GM12878 (cell line): ENCODE data around the gene SHH. TPM values are rescaled to one million over a fixed set of nuclear protein-coding genes. Genes with fewer than 3 reads are reported as not detected.

Experiments used
- BCL3 ChIP-seq: IDR thresholded peaks from 2 replicates; pipeline ENCODE4 v1.6.1; 2011; ENCODE audit warnings: borderline replicate concordance, low read depth, mild to moderate bottlenecking, moderate library complexity, low read length; ENCODE audit not compliant: insufficient read depth, poor library complexity, severe bottlenecking
- CREB1 ChIP-seq: IDR thresholded peaks from 2 replicates; pipeline ENCODE4 v1.6.1; 2012; ENCODE audit warnings: low read depth, mild to moderate bottlenecking, inconsistent platforms
- E2F8 ChIP-seq: fragments of 450-650 bp; IDR thresholded peaks from 2 replicates; pipeline ENCODE4 v1.6.1; 2018; ENCODE audit warnings: mild to moderate bottlenecking, low read depth, moderate library complexity; ENCODE audit not compliant: partially characterized antibody
- ELK1 ChIP-seq: IDR thresholded peaks from 2 replicates; pipeline ENCODE4 v1.6.1; 2012; ENCODE audit warnings: low read depth, low read length, improper control_type of control experiment
- FOXK2 ChIP-seq: fragments of 450-650 bp; IDR thresholded peaks from 2 replicates; pipeline ENCODE4 v1.6.1; 2017; ENCODE audit warnings: mild to moderate bottlenecking, moderate library complexity
- HCFC1 ChIP-seq: fragments of 150-350 bp; IDR thresholded peaks from 2 replicates; pipeline ENCODE4 v1.6.1; 2014; ENCODE audit warnings: low read length
- IRF4 ChIP-seq: IDR thresholded peaks from 2 replicates; pipeline ENCODE4 v1.6.1; 2011; ENCODE audit warnings: low read depth, low read length
- MTA2 ChIP-seq: fragments of 450-650 bp; IDR thresholded peaks from 2 replicates; pipeline ENCODE4 v1.6.1; 2016; ENCODE audit warnings: low read depth, mild to moderate bottlenecking, moderate library complexity
- MYB ChIP-seq: fragments of 150-350 bp; IDR thresholded peaks from 2 replicates; pipeline ENCODE4 v1.6.1; 2014; ENCODE audit warnings: mild to moderate bottlenecking, low read depth, low read length, borderline replicate concordance
- MYC ChIP-seq: IDR thresholded peaks from 2 replicates; pipeline ENCODE4 v1.6.1; 2011; ENCODE audit warnings: mild to moderate bottlenecking, low read length, moderate library complexity, inconsistent platforms; ENCODE audit not compliant: insufficient read depth, insufficient replicate concordance, insufficient read length, severe bottlenecking
- NFXL1 ChIP-seq: fragments of 450-650 bp; IDR thresholded peaks from 2 replicates; pipeline ENCODE4 v1.6.1; 2017; ENCODE audit warnings: antibody characterized with exemption, mild to moderate bottlenecking, borderline replicate concordance
- NR2C2 ChIP-seq: IDR thresholded peaks from 2 replicates; pipeline ENCODE4 v1.6.1; 2011; ENCODE audit warnings: borderline replicate concordance, low read depth; ENCODE audit not compliant: control insufficient read depth, insufficient read length
- NR2F1 ChIP-seq: fragments of 450-650 bp; conservative IDR thresholded peaks from 2 replicates; pipeline ENCODE4 v1.6.1; 2017; ENCODE audit warnings: mild to moderate bottlenecking
- PAX8 ChIP-seq: fragments of 450-650 bp; IDR thresholded peaks from 2 replicates; pipeline ENCODE4 v1.6.1; 2017; ENCODE audit warnings: mild to moderate bottlenecking, moderate library complexity
- SMARCA5 ChIP-seq: fragments of 450-650 bp; IDR thresholded peaks from 2 replicates; pipeline ENCODE4 v1.6.1; 2017; ENCODE audit warnings: mild to moderate bottlenecking
- SMC3 ChIP-seq: IDR thresholded peaks from 2 replicates; pipeline ENCODE4 v1.6.1; 2011; ENCODE audit warnings: low read length, improper control_type of control experiment, borderline replicate concordance
- SPI1 ChIP-seq: IDR thresholded peaks from 2 replicates; pipeline ENCODE4 v1.6.1; 2011; ENCODE audit warnings: low read depth, mild to moderate bottlenecking, low read length, moderate library complexity, borderline replicate concordance; ENCODE audit not compliant: insufficient read depth
- SREBF2 ChIP-seq: IDR thresholded peaks from 2 replicates; pipeline ENCODE4 v1.6.1; 2012; ENCODE audit warnings: mild to moderate bottlenecking, low read length
- STAT1 ChIP-seq: fragments of 450-650 bp; conservative IDR thresholded peaks from 2 replicates; pipeline ENCODE4 v1.6.1; 2014; ENCODE audit warnings: antibody characterized with exemption, mild to moderate bottlenecking
- USF1 ChIP-seq: IDR thresholded peaks from 2 replicates; pipeline ENCODE4 v1.6.1; 2011; ENCODE audit warnings: borderline replicate concordance, low read depth, mild to moderate bottlenecking, moderate library complexity, mixed read lengths, low read length; ENCODE audit not compliant: insufficient read depth; ENCODE audit errors: extremely low read length
- ZNF217 ChIP-seq: fragments of 450-650 bp; IDR thresholded peaks from 2 replicates; pipeline ENCODE4 v1.6.1; 2017; ENCODE audit warnings: antibody characterized with exemption, mild to moderate bottlenecking
- polyA plus RNA-seq, 11 experiments: library from polyadenylated mRNA; depleted of rRNA in 4 of 11; unstranded in 6 of 11; stranded (reverse) in 5 of 11; fragments of >200 nt; fragmentation: Nextera tagmentation in 4 of 11; fragmentation: Illumina TruSeq in 1 of 11; extraction: Ambion mirVana in 4 of 11; extraction: Trizol in 1 of 11; gene quantifications; 1 replicate in 1 of 11; 2 replicates in 10 of 11; pipeline versions ENCODE4 v1.2.1 to v1.2.3, GENCODE V29; 2011 to 2016; ENCODE audit warnings: inconsistent platforms in 2 of 11, missing spikeins in 2 of 11, low read depth in 1 of 11
- total RNA-seq, 4 experiments: library from RNA; depleted of rRNA in 3 of 4; stranded (reverse); fragments of >200 nt in 3 of 4; fragmentation: Illumina TruSeq in 1 of 4; extraction: Trizol in 1 of 4; gene quantifications; 2 replicates each; pipeline versions ENCODE4 v1.2.1 to v1.2.3, GENCODE V29; 2013 to 2021
- TF ChIP-seq, protein P1 (sequence below): fragments of 450-650 bp; IDR thresholded peaks from 2 replicates; pipeline ENCODE4 v1.6.1; 2017; ENCODE audit warnings: low read depth, mild to moderate bottlenecking, moderate library complexity

The SHH gene
- total and polyA plus RNA-seq, 10 of the 15 experiments (the other 5 are each of a cell fraction or from before 2014, with no cell fraction given) = not detected

DNA sequence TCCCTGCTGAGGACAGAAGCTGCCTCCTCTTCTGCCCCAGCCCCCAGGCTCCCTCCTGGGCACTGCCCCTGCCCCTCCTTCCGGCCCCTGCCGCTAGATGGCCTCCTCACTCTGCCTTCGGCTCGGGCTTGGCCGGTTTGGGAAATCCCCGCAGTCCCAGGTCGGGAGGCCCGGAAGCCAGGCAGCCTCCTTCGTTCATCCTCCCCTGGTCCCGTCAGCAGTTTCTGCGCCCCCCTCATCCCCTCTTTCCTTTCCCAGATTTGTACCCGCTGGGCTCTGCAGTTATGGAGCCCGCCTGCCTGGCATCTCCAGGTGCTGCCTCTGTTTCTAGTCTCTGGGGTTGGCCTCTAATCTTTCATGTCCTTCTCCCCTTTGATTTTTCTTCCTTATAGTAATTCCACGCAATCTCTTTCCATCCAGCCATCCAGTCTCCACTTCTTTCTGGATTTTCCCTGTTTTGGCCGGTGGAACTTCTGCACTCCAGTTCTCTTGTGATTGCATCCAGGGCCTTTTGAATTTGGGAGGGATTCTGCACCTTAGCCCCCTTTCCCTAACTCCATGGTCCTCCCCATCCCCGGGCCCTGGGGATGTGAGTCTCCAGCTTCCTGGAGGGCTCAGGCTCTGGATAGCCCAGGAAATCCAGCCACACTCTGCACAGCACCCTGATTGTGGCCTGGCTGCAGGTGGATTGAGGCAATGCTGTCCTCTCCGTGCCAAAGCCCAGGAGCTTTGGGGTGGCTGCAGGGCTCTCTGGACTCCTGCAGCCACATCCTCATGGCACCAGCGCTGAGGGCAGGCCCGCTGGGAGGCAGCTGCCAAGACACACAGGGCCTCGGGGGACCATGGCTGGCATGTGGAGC lies 3.3 kb upstream of the SHH start (continued):
- no peak for TF ChIP-seq MYB
- TF ChIP-seq, protein P1, sequence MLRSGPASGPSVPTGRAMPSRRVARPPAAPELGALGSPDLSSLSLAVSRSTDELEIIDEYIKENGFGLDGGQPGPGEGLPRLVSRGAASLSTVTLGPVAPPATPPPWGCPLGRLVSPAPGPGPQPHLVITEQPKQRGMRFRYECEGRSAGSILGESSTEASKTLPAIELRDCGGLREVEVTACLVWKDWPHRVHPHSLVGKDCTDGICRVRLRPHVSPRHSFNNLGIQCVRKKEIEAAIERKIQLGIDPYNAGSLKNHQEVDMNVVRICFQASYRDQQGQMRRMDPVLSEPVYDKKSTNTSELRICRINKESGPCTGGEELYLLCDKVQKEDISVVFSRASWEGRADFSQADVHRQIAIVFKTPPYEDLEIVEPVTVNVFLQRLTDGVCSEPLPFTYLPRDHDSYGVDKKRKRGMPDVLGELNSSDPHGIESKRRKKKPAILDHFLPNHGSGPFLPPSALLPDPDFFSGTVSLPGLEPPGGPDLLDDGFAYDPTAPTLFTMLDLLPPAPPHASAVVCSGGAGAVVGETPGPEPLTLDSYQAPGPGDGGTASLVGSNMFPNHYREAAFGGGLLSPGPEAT = 0 out of 2 replicates have a peak, but pooled peaks have one; percentile 49
- no peak for TF ChIP-seq CREB1
- TF ChIP-seq NR2F1 = no peak
- TF ChIP-seq FOXK2 = no peak
- TF ChIP-seq STAT1 = no peak
- no peak for TF ChIP-seq BCL3
- TF ChIP-seq NFXL1 = no peak
- TF ChIP-seq MTA2 = no peak
- TF ChIP-seq USF1 = no peak
- TF ChIP-seq SREBF2 = no peak
- TF ChIP-seq SPI1 = no peak
- 0 out of 2 replicates have a peak, but pooled peaks have one; percentile 47 for TF ChIP-seq IRF4
- TF ChIP-seq ZNF217 = no peak
- TF ChIP-seq SMC3 = peak; percentile 75
- TF ChIP-seq ELK1 = peak; percentile 51; the same call in 1 of the 2 replicates
- no peak for TF ChIP-seq NR2C2
- no peak for TF ChIP-seq PAX8
- no peak for TF ChIP-seq MYC
- no peak for TF ChIP-seq HCFC1
- peak; percentile 33; the same call in 1 of the 2 replicates for TF ChIP-seq SMARCA5
- no peak for TF ChIP-seq E2F8
